ENCODE measurements around the gene SNAPIN. TPM values are rescaled to one million over a fixed set of nuclear protein-coding genes. Genes with fewer than 3 reads are reported as not detected.

Gene SNAPIN
- total RNA-seq, 1 donor from 2014 or later: 61.7 TPM

GRCh38 chr1:153705484-153705883 is 47.0 kb downstream of the SNAPIN start:
- no peak for DNase-seq (ENCODE audit: low read depth, low spot score)

- no peak for DNase-seq (ENCODE audit: low read depth, low spot score)
Measured at GRCh38 chr1:153711026-153711425, 52.5 kb downstream of the SNAPIN start.

Other genes starting within 250 kb of the SNAPIN start
- not detected in 2 replicates for gene S100A7A, start 242.2 kb upstream of the SNAPIN start, total RNA-seq
- not detected in 2 replicates for gene S100A7, start 198.1 kb upstream of the SNAPIN start, total RNA-seq
- 527 and 1,896 TPM in 2 replicates for gene S100A6, start 122.7 kb upstream of the SNAPIN start, total RNA-seq
- gene S100A5, start 117.8 kb upstream of the SNAPIN start, total RNA-seq: not detected in 2 replicates
- 0.60 and 0.66 TPM in 2 replicates for gene S100A4, start 112.9 kb upstream of the SNAPIN start, total RNA-seq
- 0.66 and 0.85 TPM in 2 replicates for gene S100A3, start 109.4 kb upstream of the SNAPIN start, total RNA-seq
- gene S100A2, start 92.9 kb upstream of the SNAPIN start, total RNA-seq: 1.6 and 2.2 TPM in 2 replicates
- 689 and 738 TPM in 2 replicates for gene S100A16, start 45.6 kb upstream of the SNAPIN start, total RNA-seq
- gene S100A14, start 42.4 kb upstream of the SNAPIN start, total RNA-seq: 0.14 and 0.20 TPM in 2 replicates
- gene S100A13, start 31.2 kb upstream of the SNAPIN start, total RNA-seq: 62.6 and 153 TPM in 2 replicates
- gene S100A1, start 30.3 kb upstream of the SNAPIN start, total RNA-seq: not detected in 2 replicates
- gene CHTOP, start 24.6 kb upstream of the SNAPIN start, total RNA-seq: 27.6 and 42.4 TPM in 2 replicates
- 295 and 331 TPM in 2 replicates for gene ILF2, start 12.3 kb downstream of the SNAPIN start, total RNA-seq
- 18.5 and 33.1 TPM in 2 replicates for gene NPR1, start 20.0 kb downstream of the SNAPIN start, total RNA-seq
- 20.7 and 37.0 TPM in 2 replicates for gene INTS3, start 69.3 kb downstream of the SNAPIN start, total RNA-seq
- gene SLC27A3, start 116.7 kb downstream of the SNAPIN start, total RNA-seq: 24.5 and 26.0 TPM in 2 replicates